GM12878 (cell line): ENCODE measurements around the gene TUBB. TPM values are rescaled to one million over a fixed set of nuclear protein-coding genes. Genes with fewer than 3 reads are reported as not detected.

Experiments
- ATAC-seq: fragments of 200-7000 bp; cut with Tn5 transposase; 3 replicates; pipeline ENCODE4 v1.9.1; 2020; ENCODE audit warnings: mild to moderate bottlenecking, moderate library complexity
- BruUV-seq: library from RNA; stranded (reverse); fragments of 400-500 nt; replicated peaks from 2 replicates; lab custom pipeline; 2021; lab: Mats Ljungman, UMichigan
- CTCF ChIA-PET: fragments of 300-600 bp; sonication (Branson Sonifier 250); formaldehyde crosslinking; extraction: SDS; loops from one replicate; lab custom pipeline; 2021; ENCODE audit warnings: inconsistent platforms; lab: Yijun Ruan, JAX
- POLR2A ChIA-PET: fragments of 350-600 bp; formaldehyde crosslinking; extraction: SDS; loops from one replicate; lab custom pipeline; 2021; ENCODE audit warnings: inconsistent platforms; lab: Charles Lee
- RAD21 ChIA-PET: fragments of 300-600 bp; sonication (Branson Sonifier 250); formaldehyde crosslinking; loops from one replicate; lab custom pipeline; 2023; ENCODE audit warnings: antibody characterized with exemption; ENCODE audit not compliant: unreplicated experiment; lab: Charles Lee
- SMC1A ChIA-PET: fragments of 300-600 bp; sonication (Branson Sonifier 250); formaldehyde crosslinking; loops from one replicate; lab custom pipeline; 2023; ENCODE audit not compliant: unreplicated experiment, uncharacterized antibody; lab: Charles Lee
- DNase-seq: peaks from one replicate; pipeline ENCODE4 v3.0.0-alpha.2; 2011; ENCODE audit warnings: low read depth, low spot score
- FAIRE-seq: peaks from 3 replicates; lab custom pipeline; 2011; peaks lifted over from hg19 to GRCh38; lab: Jason Lieb, UNC
- H2AFZ ChIP-seq: 2 replicates; pipeline ENCODE4 v1.6.0; 2011; ENCODE audit warnings: low read depth, low read length, control low read depth; ENCODE audit not compliant: control insufficient read depth
- H3K27ac ChIP-seq: 2 replicates; pipeline ENCODE4 v1.5.1; 2011; ENCODE audit warnings: control low read depth; ENCODE audit not compliant: control insufficient read depth, insufficient read depth
- H3K27me3 ChIP-seq, 2 experiments: replicated peaks in 1 of 2; 2 replicates each; pipeline versions ENCODE4 v1.6.0 to v1.6.1; 2011; ENCODE audit warnings: low read length in 1 of 2; ENCODE audit not compliant: control insufficient read depth in 2 of 2, insufficient read depth in 2 of 2
- H3K36me3 ChIP-seq, 2 experiments: 2 replicates each; pipeline ENCODE4 v1.5.1; 2011; ENCODE audit warnings: low read length in 1 of 2; ENCODE audit not compliant: control insufficient read depth in 2 of 2, insufficient read depth in 2 of 2
- H3K4me1 ChIP-seq: 2 replicates; pipeline ENCODE4 v1.6.1; 2011; ENCODE audit warnings: mild to moderate bottlenecking, low read length, moderate library complexity, mixed read lengths; ENCODE audit not compliant: control insufficient read depth, insufficient read depth
- H3K4me2 ChIP-seq: 2 replicates; pipeline ENCODE4 v1.6.0; 2011; ENCODE audit warnings: control low read depth; ENCODE audit not compliant: control insufficient read depth, insufficient read depth
- H3K4me3 ChIP-seq: fragments of 200-600 bp; sonication (generic); 2 replicates; pipeline ENCODE4 v1.5.1; 2016
- H3K79me2 ChIP-seq: 2 replicates; pipeline ENCODE4 v1.6.0; 2011; ENCODE audit warnings: low read length; ENCODE audit not compliant: control insufficient read depth, insufficient read depth
- H3K9ac ChIP-seq: 2 replicates; pipeline ENCODE4 v1.8.0; 2011; ENCODE audit warnings: low read length, control low read depth, mixed read lengths; ENCODE audit not compliant: control insufficient read depth, insufficient read depth
- H3K9me3 ChIP-seq: replicated peaks from 3 replicates; pipeline ENCODE4 v1.5.1; 2011; ENCODE audit warnings: mild to moderate bottlenecking, low read length; ENCODE audit not compliant: control insufficient read depth, insufficient read depth
- H4K20me1 ChIP-seq: 2 replicates; pipeline ENCODE4 v1.6.0; 2011; ENCODE audit not compliant: control insufficient read depth, insufficient read depth
- MTA3 ChIP-seq: IDR thresholded peaks from 2 replicates; pipeline ENCODE4 v1.6.1; 2012; ENCODE audit warnings: low read length, inconsistent platforms, borderline replicate concordance
- RB1 ChIP-seq: fragments of 450-650 bp; formaldehyde crosslinking; IDR thresholded peaks from 2 replicates; pipeline ENCODE4 v1.6.1; 2017; ENCODE audit warnings: mild to moderate bottlenecking, borderline replicate concordance
- WGBS: methylation state at CpG from one replicate; pipeline ENCODE4 v1.1.6; 2016; ENCODE audit warnings: low lambda C conversion rate; ENCODE audit not compliant: insufficient replicate concordance, insufficient coverage; ENCODE audit errors: missing lambda C conversion rate; 5-methylcytosine and 5-hydroxymethylcytosine counted together
- in situ Hi-C: fragments of 300-500 bp; cut with MboI; formaldehyde crosslinking; loops from 9 replicates; pipeline ENCODE4 v1.14.3; 2018; ENCODE audit warnings: mixed read lengths
- intact Hi-C: fragments of 100-400 bp; cut with micrococcal nuclease; formaldehyde crosslinking; loops from one replicate; pipeline ENCODE4 v1.14.2; 2022; ENCODE audit not compliant: unreplicated experiment
- polyA plus RNA-seq, 11 experiments: library from polyadenylated mRNA; depleted of rRNA in 4 of 11; unstranded in 6 of 11; stranded (reverse) in 5 of 11; fragments of >200 nt; fragmentation: Nextera tagmentation in 4 of 11; fragmentation: Illumina TruSeq in 1 of 11; extraction: Ambion mirVana in 4 of 11; extraction: Trizol in 1 of 11; gene quantifications; 1 replicate in 1 of 11; 2 replicates in 10 of 11; pipeline versions ENCODE4 v1.2.1 to v1.2.3, GENCODE V29; 2011 to 2016; ENCODE audit warnings: inconsistent platforms in 2 of 11, missing spikeins in 2 of 11, low read depth in 1 of 11
- small RNA-seq: library from RNA; depleted of rRNA; stranded (forward); fragments of <200 nt; gene quantifications from one replicate; pipeline ENCODE3, GENCODE V24; 2014
- total RNA-seq, 4 experiments: library from RNA; depleted of rRNA in 3 of 4; stranded (reverse); fragments of >200 nt in 3 of 4; fragmentation: Illumina TruSeq in 1 of 4; extraction: Trizol in 1 of 4; gene quantifications; 2 replicates each; pipeline versions ENCODE4 v1.2.1 to v1.2.3, GENCODE V29; 2013 to 2021

Gene TUBB
- total and polyA plus RNA-seq, 10 of the 15 experiments (the other 5 are each of a cell fraction or from before 2014, with no cell fraction given) = 1,039 to 3,052 (median 1,656) TPM

GRCh38 chr6:30774701-30775100 is 54.5 kb downstream of the TUBB start:
- TF ChIP-seq MTA3 = no peak
- no peak for TF ChIP-seq RB1
- ATAC-seq (no peak), FAIRE-seq (no peak), DNase-seq (no peak)
- Histone ChIP-seq H3K27me3 (no peaks in the 10 kb centered on the region), H3K4me1 (no peaks in the 10 kb centered on the region), H3K4me2 (no peak overlapping the region), H4K20me1 (no peaks in the 10 kb centered on the region), H3K4me3 (no peak overlapping the region), H3K79me2 (no peaks in the 10 kb centered on the region), H3K36me3 (no peaks in the 10 kb centered on the region), H2AFZ (no peak overlapping the region), H3K27ac (no peak overlapping the region), H3K9me3 (no peaks in the 10 kb centered on the region), H3K9ac (no peak overlapping the region)
- SMC1A ChIA-PET = interaction anchor here (0.6 to 3.1 kb wide), 5 partner anchors 7 to 42 kb away, joined by 3 to 22 read pairs (median 3); no protein-coding TSS in a partner anchor
- CTCF ChIA-PET = interaction anchor here (1.5 kb wide), 1 partner anchor 47 kb away, joined by 4 read pairs; no protein-coding TSS in a partner anchor
- in situ Hi-C loops = no loop called here
- POLR2A ChIA-PET = interaction anchor here (0.5 kb wide), 1 partner anchor 125 kb away, joined by 5 read pairs; no protein-coding TSS in a partner anchor
- RAD21 ChIA-PET = no interaction called here
- WGBS = 52% methylated on average over 8 of the region's 8 CpGs
- BruUV-seq = no TSS peak
- intact Hi-C loops = no loop called here

Small RNA genes lying within 50 kb of the gene (small RNA-seq; reads per million reads assigned to genes)
- gene RF00019 = not detected
- not detected for gene RN7SL353P

Other genes starting within 250 kb of the TUBB start
Only the 7 nearest of the 19 such genes appear.
- 11.4 and 13.5 TPM in 2 replicates for gene C6orf136, start 73.2 kb upstream of the TUBB start, total RNA-seq (2014; rRNA removed)
- gene C6orf136, start 73.2 kb upstream of the TUBB start, total RNA-seq (2014; rRNA removed; fragmentation: Illumina TruSeq; extraction: Trizol) = 5.2 and 7.0 TPM in 2 replicates
- 24.1 and 27.5 TPM in 2 replicates for gene C6orf136, start 73.2 kb upstream of the TUBB start, total RNA-seq (2021)
- 5.2 and 11.0 TPM in 2 replicates for gene C6orf136, start 73.2 kb upstream of the TUBB start, polyA plus RNA-seq (2011; rRNA removed)
- gene C6orf136, start 73.2 kb upstream of the TUBB start, polyA plus RNA-seq (2014; fragmentation: Illumina TruSeq; extraction: Trizol) = 14.5 and 18.1 TPM in 2 replicates
- 10 to 100 TPM in 1 of 2 experiments, 1 to 10 TPM in 1; 10.0 to 14.6 TPM for gene C6orf136, start 73.2 kb upstream of the TUBB start, polyA plus RNA-seq (2014; fragmentation: Nextera tagmentation; extraction: Ambion mirVana)
- gene C6orf136, start 73.2 kb upstream of the TUBB start, polyA plus RNA-seq (2014; rRNA removed) = 21.1 and 23.7 TPM in 2 replicates
- gene C6orf136, start 73.2 kb upstream of the TUBB start, polyA plus RNA-seq (2016; fragmentation: Nextera tagmentation; extraction: Ambion mirVana) = 10 to 100 TPM; 15.3 to 15.7 TPM
- 39.5 and 40.0 TPM in 2 replicates for gene DHX16, start 47.3 kb upstream of the TUBB start, total RNA-seq (2014; rRNA removed)
- 35.6 and 38.1 TPM in 2 replicates for gene DHX16, start 47.3 kb upstream of the TUBB start, total RNA-seq (2014; rRNA removed; fragmentation: Illumina TruSeq; extraction: Trizol)
- 30.3 and 31.8 TPM in 2 replicates for gene DHX16, start 47.3 kb upstream of the TUBB start, total RNA-seq (2021)
- gene DHX16, start 47.3 kb upstream of the TUBB start, polyA plus RNA-seq (2011; rRNA removed) = 27.5 and 36.3 TPM in 2 replicates
- 26.8 and 41.0 TPM in 2 replicates for gene DHX16, start 47.3 kb upstream of the TUBB start, polyA plus RNA-seq (2014; fragmentation: Illumina TruSeq; extraction: Trizol)
- gene DHX16, start 47.3 kb upstream of the TUBB start, polyA plus RNA-seq (2014; fragmentation: Nextera tagmentation; extraction: Ambion mirVana) = 10 to 100 TPM; 10.1 to 17.7 TPM
- gene DHX16, start 47.3 kb upstream of the TUBB start, polyA plus RNA-seq (2014; rRNA removed) = 38.4 and 41.4 TPM in 2 replicates
- gene DHX16, start 47.3 kb upstream of the TUBB start, polyA plus RNA-seq (2016; fragmentation: Nextera tagmentation; extraction: Ambion mirVana) = 10 to 100 TPM; 40.3 to 41.4 TPM
- gene PPP1R18, start 33.7 kb upstream of the TUBB start, total RNA-seq (2014; rRNA removed) = 47.4 and 51.3 TPM in 2 replicates
- 50.4 and 54.0 TPM in 2 replicates for gene PPP1R18, start 33.7 kb upstream of the TUBB start, total RNA-seq (2014; rRNA removed; fragmentation: Illumina TruSeq; extraction: Trizol)
- 99.2 and 100 TPM in 2 replicates for gene PPP1R18, start 33.7 kb upstream of the TUBB start, total RNA-seq (2021)
- 78.3 and 114 TPM in 2 replicates for gene PPP1R18, start 33.7 kb upstream of the TUBB start, polyA plus RNA-seq (2011; rRNA removed)
- gene PPP1R18, start 33.7 kb upstream of the TUBB start, polyA plus RNA-seq (2014; fragmentation: Illumina TruSeq; extraction: Trizol) = 109 and 119 TPM in 2 replicates
- gene PPP1R18, start 33.7 kb upstream of the TUBB start, polyA plus RNA-seq (2014; fragmentation: Nextera tagmentation; extraction: Ambion mirVana) = 10 to 100 TPM; 21.0 to 24.0 TPM
- gene PPP1R18, start 33.7 kb upstream of the TUBB start, polyA plus RNA-seq (2014; rRNA removed) = 72.3 and 86.2 TPM in 2 replicates
- gene PPP1R18, start 33.7 kb upstream of the TUBB start, polyA plus RNA-seq (2016; fragmentation: Nextera tagmentation; extraction: Ambion mirVana) = 10 to 100 TPM; 46.3 to 50.7 TPM
- 14.8 and 17.7 TPM in 2 replicates for gene NRM, start 29.4 kb upstream of the TUBB start, total RNA-seq (2014; rRNA removed)
- gene NRM, start 29.4 kb upstream of the TUBB start, total RNA-seq (2014; rRNA removed; fragmentation: Illumina TruSeq; extraction: Trizol) = 14.7 and 15.4 TPM in 2 replicates
- 39.0 and 39.3 TPM in 2 replicates for gene NRM, start 29.4 kb upstream of the TUBB start, total RNA-seq (2021)
- 7.6 and 18.7 TPM in 2 replicates for gene NRM, start 29.4 kb upstream of the TUBB start, polyA plus RNA-seq (2011; rRNA removed)
- gene NRM, start 29.4 kb upstream of the TUBB start, polyA plus RNA-seq (2014; fragmentation: Illumina TruSeq; extraction: Trizol) = 35.8 and 46.7 TPM in 2 replicates
- 10 to 100 TPM; 19.1 to 23.7 TPM for gene NRM, start 29.4 kb upstream of the TUBB start, polyA plus RNA-seq (2014; fragmentation: Nextera tagmentation; extraction: Ambion mirVana)
- 34.3 and 35.7 TPM in 2 replicates for gene NRM, start 29.4 kb upstream of the TUBB start, polyA plus RNA-seq (2014; rRNA removed)
- 10 to 100 TPM; 36.6 to 37.5 TPM for gene NRM, start 29.4 kb upstream of the TUBB start, polyA plus RNA-seq (2016; fragmentation: Nextera tagmentation; extraction: Ambion mirVana)
- gene MDC1, start 3.1 kb upstream of the TUBB start, total RNA-seq (2014; rRNA removed) = 11.9 and 12.9 TPM in 2 replicates
- 12.4 and 12.5 TPM in 2 replicates for gene MDC1, start 3.1 kb upstream of the TUBB start, total RNA-seq (2014; rRNA removed; fragmentation: Illumina TruSeq; extraction: Trizol)
- gene MDC1, start 3.1 kb upstream of the TUBB start, total RNA-seq (2021) = 62.5 and 66.9 TPM in 2 replicates
- gene MDC1, start 3.1 kb upstream of the TUBB start, polyA plus RNA-seq (2011; rRNA removed) = 6.8 and 14.8 TPM in 2 replicates
- 52.7 and 53.6 TPM in 2 replicates for gene MDC1, start 3.1 kb upstream of the TUBB start, polyA plus RNA-seq (2014; fragmentation: Illumina TruSeq; extraction: Trizol)
- gene MDC1, start 3.1 kb upstream of the TUBB start, polyA plus RNA-seq (2014; fragmentation: Nextera tagmentation; extraction: Ambion mirVana) = 1 to 10 TPM; 5.1 to 6.5 TPM
- gene MDC1, start 3.1 kb upstream of the TUBB start, polyA plus RNA-seq (2014; rRNA removed) = 30.1 and 33.3 TPM in 2 replicates
- 10 to 100 TPM; 31.1 to 36.2 TPM for gene MDC1, start 3.1 kb upstream of the TUBB start, polyA plus RNA-seq (2016; fragmentation: Nextera tagmentation; extraction: Ambion mirVana)
- 98.4 and 102 TPM in 2 replicates for gene FLOT1, start 22.3 kb downstream of the TUBB start, total RNA-seq (2014; rRNA removed)
- gene FLOT1, start 22.3 kb downstream of the TUBB start, total RNA-seq (2014; rRNA removed; fragmentation: Illumina TruSeq; extraction: Trizol) = 71.2 and 73.6 TPM in 2 replicates
- gene FLOT1, start 22.3 kb downstream of the TUBB start, total RNA-seq (2021) = 111 and 115 TPM in 2 replicates
- gene FLOT1, start 22.3 kb downstream of the TUBB start, polyA plus RNA-seq (2011; rRNA removed) = 113 and 153 TPM in 2 replicates
- 102 and 112 TPM in 2 replicates for gene FLOT1, start 22.3 kb downstream of the TUBB start, polyA plus RNA-seq (2014; fragmentation: Illumina TruSeq; extraction: Trizol)
- 10 to 100 TPM; 12.3 to 16.8 TPM for gene FLOT1, start 22.3 kb downstream of the TUBB start, polyA plus RNA-seq (2014; fragmentation: Nextera tagmentation; extraction: Ambion mirVana)
- 140 and 153 TPM in 2 replicates for gene FLOT1, start 22.3 kb downstream of the TUBB start, polyA plus RNA-seq (2014; rRNA removed)
- 100 to 1,000 TPM; 114 to 119 TPM for gene FLOT1, start 22.3 kb downstream of the TUBB start, polyA plus RNA-seq (2016; fragmentation: Nextera tagmentation; extraction: Ambion mirVana)
- 67.2 and 71.6 TPM in 2 replicates for gene IER3, start 24.2 kb downstream of the TUBB start, total RNA-seq (2014; rRNA removed)
- gene IER3, start 24.2 kb downstream of the TUBB start, total RNA-seq (2014; rRNA removed; fragmentation: Illumina TruSeq; extraction: Trizol) = 42.0 and 43.2 TPM in 2 replicates
- gene IER3, start 24.2 kb downstream of the TUBB start, total RNA-seq (2021) = 65.8 and 80.7 TPM in 2 replicates
- gene IER3, start 24.2 kb downstream of the TUBB start, polyA plus RNA-seq (2011; rRNA removed) = 100 and 104 TPM in 2 replicates
- gene IER3, start 24.2 kb downstream of the TUBB start, polyA plus RNA-seq (2014; fragmentation: Illumina TruSeq; extraction: Trizol) = 8.3 and 22.5 TPM in 2 replicates
- 1 to 10 TPM; 1.9 to 7.3 TPM for gene IER3, start 24.2 kb downstream of the TUBB start, polyA plus RNA-seq (2014; fragmentation: Nextera tagmentation; extraction: Ambion mirVana)
- 63.8 and 71.6 TPM in 2 replicates for gene IER3, start 24.2 kb downstream of the TUBB start, polyA plus RNA-seq (2014; rRNA removed)
- 10 to 100 TPM; 16.1 to 19.5 TPM for gene IER3, start 24.2 kb downstream of the TUBB start, polyA plus RNA-seq (2016; fragmentation: Nextera tagmentation; extraction: Ambion mirVana)